GM12891 (cell line): ENCODE measurements around the gene INSIG1. TPM values are rescaled to one million over a fixed set of nuclear protein-coding genes. Genes with fewer than 3 reads are reported as not detected.

ENCODE experiments used
- DNase-seq: peaks from one replicate; pipeline ENCODE4 v3.0.0; 2011; ENCODE audit warnings: low spot score; ENCODE audit not compliant: insufficient read length
- FAIRE-seq: peaks from 2 replicates; lab custom pipeline; 2011; peaks lifted over from hg19 to GRCh38; lab: Jason Lieb, UNC
- PAX5 ChIP-seq: IDR thresholded peaks from 2 replicates; pipeline ENCODE4 v1.6.1; 2011; ENCODE audit warnings: low read length, moderate library complexity, mild to moderate bottlenecking; ENCODE audit not compliant: insufficient read depth, severe bottlenecking
- POLR2A ChIP-seq: IDR thresholded peaks from 2 replicates; pipeline ENCODE4 v1.6.1; 2011; ENCODE audit warnings: low read depth, low read length, control low read depth
- POLR2AphosphoS5 ChIP-seq: IDR thresholded peaks from 2 replicates; pipeline ENCODE4 v1.6.1; 2011; ENCODE audit warnings: low read depth, low read length, control low read depth
- POU2F2 ChIP-seq: IDR thresholded peaks from 2 replicates; pipeline ENCODE4 v1.6.1; 2011; ENCODE audit warnings: low read depth, mild to moderate bottlenecking, control low read depth, low read length, moderate library complexity
- SPI1 ChIP-seq: IDR thresholded peaks from 2 replicates; pipeline ENCODE4 v1.6.1; 2011; ENCODE audit warnings: low read depth, low read length, control low read depth
- TAF1 ChIP-seq: IDR thresholded peaks from 2 replicates; pipeline ENCODE4 v1.6.1; 2011; ENCODE audit warnings: low read depth, low read length, control low read depth
- polyA plus RNA-seq: library from polyadenylated mRNA; unstranded; fragments of >200 nt; gene quantifications from one replicate; pipeline ENCODE4 v1.2.1, GENCODE V29; 2012; ENCODE audit warnings: low read depth, missing spikeins, inconsistent platforms; ENCODE audit not compliant: missing spikeins

The INSIG1 gene
- 53.3 TPM for polyA plus RNA-seq

DNA sequence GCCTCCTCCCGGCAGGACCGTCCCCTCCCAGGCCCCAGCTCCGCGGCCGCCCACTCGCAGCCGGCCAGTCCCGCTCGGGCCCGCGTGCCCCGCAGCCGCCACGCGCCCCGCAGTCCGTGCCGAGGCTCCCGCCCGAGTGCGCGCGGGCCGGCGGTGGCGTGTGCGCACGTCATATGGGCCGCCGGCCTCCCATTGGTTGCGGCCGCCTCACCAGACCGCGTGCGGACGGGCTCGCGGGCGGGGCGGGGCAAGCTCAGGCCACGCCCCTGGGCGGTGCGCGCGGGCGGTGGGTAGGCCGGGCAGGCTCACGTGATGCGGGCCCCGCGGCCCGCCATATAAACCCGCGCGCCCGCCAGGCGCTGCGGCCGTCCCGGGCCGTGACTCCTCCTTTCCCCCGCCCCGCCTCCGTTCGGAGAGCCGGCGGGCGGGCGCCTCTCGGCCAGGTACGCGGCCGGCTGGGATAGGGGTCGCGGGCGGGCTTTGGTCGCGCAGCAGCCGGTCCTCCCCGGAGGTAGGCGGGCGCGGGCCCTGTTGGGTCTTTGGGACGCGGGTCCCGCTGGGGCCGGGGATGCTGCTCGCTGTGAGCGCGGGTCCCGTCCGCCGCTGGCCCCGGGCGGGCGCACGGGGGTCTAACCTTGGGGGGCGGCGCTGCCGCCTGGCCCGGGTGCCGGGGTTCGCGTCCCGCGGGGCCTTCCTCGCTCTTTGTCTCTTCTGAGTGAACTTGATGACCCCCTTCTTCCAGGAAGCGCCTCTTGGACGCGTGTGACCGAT is at the start of gene INSIG1:
INSIG1 (plus strand) TSS at position 362 of the 771 bp plus-strand sequence; CDS start at position 770, 408 bp downstream.
- TF ChIP-seq POU2F2 = no peak
- 0 out of 2 replicates have a peak, but pooled peaks have one; percentile 54 for TF ChIP-seq POLR2A
- TF ChIP-seq TAF1 = no peak
- TF ChIP-seq SPI1 = no peak
- peak; percentile 14; the same call in 1 of the 2 replicates for TF ChIP-seq POLR2AphosphoS5
- TF ChIP-seq PAX5 = peak; percentile 51
- FAIRE-seq = peak; percentile 99

DNA sequence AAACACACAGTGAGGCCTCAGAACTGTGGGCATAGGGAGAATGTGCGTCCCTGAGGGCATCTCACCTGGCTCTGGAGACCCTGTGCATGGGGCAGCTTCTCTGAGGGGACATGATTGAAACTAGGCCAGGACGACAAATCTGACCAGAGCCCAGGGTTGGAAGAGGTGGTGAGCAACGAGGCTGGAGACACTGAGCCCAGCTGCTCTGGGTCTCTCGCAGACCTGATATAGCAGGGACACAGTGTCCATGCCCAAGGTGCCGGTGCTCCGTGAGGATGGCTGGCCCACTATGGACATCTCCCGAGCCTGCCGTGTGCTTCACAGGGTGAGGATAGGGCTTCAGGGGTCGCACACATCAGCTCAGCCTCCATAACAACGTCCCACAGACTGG is 49.3 kb upstream of the INSIG1 start:
- DNase-seq = no peak
- no peak for FAIRE-seq
- TF ChIP-seq POLR2A (no peak), SPI1 (no peak), PAX5 (no peak), POLR2AphosphoS5 (no peak), TAF1 (no peak)

More for the DNA sequence above, at the start of gene INSIG1:
- peak; percentile 95 for DNase-seq

- TF ChIP-seq POLR2A (no peak), SPI1 (no peak)
- FAIRE-seq = no peak
These were observed 45.8 kb upstream of the INSIG1 start for GRCh38 chr7:155251831-155252230.

DNA sequence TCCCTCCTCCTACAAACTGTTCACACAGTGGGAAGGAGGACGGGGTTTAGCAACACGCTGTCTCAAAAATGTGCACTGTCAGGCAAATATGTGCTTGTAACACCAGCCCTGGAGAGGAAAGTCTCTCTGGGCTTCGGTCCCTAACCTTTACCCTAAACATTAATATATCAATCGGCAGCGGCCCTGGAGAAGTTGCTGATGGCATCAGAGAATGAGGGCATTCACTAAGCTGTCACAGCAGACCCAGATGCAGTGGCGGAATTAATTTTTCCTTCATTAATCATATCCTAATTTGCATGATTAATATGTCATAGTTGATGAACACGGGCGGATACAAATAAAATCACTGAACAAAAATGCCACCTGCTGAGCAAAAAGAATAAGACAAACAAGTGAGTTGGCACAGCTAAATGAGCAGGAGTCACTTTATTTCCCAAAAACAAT is 45.2 kb upstream of the INSIG1 start:
- FAIRE-seq = no peak
- DNase-seq = no peak
- TF ChIP-seq SPI1 (no peak), PAX5 (no peak), POU2F2 (no peak), POLR2A (no peak)

More at GRCh38 chr7:155251831-155252230, 45.8 kb upstream of the INSIG1 start:
- DNase-seq = no peak

DNA sequence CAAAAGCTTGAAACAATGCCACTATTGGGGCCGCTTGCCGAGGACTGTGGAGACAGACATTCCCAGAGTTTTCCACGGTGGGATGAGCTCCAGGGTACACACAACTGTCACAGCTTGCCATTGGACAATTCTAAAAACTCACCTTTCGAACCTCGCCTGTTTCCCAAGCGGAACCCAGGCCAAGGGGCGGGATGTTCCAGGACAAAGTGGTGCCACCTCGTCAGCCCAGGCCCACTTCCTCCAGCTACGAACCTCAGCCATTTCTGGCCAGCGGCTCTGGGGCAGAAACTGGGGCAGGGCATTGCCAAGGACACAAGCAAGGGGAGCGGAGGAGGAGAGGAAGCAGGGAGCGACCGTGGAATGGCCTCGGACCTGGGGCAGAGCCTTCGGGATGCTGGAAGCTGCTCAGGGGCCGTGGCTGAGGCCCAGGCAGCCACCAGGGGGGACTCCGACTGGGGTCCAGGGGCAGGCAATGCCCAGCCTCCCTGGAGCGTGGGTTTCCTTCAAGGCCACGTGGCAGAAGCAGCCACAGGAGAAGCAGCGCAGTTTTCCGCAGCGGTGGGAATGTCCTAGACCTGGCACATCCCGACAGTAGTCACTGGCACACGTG is 44.7 kb upstream of the INSIG1 start:
- DNase-seq (no peak), FAIRE-seq (no peak)
- TF ChIP-seq PAX5 = no peak
- no peak for TF ChIP-seq TAF1
- TF ChIP-seq POU2F2 = no peak
- TF ChIP-seq SPI1 = no peak
- no peak for TF ChIP-seq POLR2AphosphoS5
- no peak for TF ChIP-seq POLR2A

- no peak for FAIRE-seq
- no peak for DNase-seq
- TF ChIP-seq POU2F2 (no peak), SPI1 (no peak), POLR2A (no peak), TAF1 (no peak), POLR2AphosphoS5 (no peak), PAX5 (no peak)
These were observed 43.7 kb upstream of the INSIG1 start for GRCh38 chr7:155254018-155254417.

DNA sequence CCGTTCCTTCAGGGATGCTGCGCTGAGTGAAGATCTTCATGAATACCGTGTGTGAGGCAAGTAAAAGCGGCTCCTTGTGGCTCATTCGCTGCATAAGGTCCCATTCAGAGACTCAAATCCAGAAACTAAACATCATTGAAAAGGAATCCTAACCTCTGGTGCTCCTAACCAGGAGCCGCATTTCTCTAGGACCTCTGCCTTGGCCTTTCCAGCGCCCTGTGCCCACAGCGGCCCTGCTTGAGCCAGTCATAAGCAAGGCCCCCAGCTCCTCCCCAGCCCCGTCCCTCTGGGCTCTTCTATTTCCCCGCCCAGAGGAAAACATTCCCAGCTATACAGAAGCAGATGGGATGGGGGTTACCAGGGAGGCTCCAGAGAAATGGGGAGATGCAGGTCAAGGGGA is 42.6 kb upstream of the INSIG1 start:
- TF ChIP-seq POLR2A = no peak
- no peak for TF ChIP-seq POU2F2
- TF ChIP-seq PAX5 = no peak
- no peak for TF ChIP-seq SPI1
- TF ChIP-seq POLR2AphosphoS5 = no peak
- TF ChIP-seq TAF1 = no peak
- FAIRE-seq (no peak), DNase-seq (no peak)

- no peak for FAIRE-seq
- no peak for DNase-seq
- TF ChIP-seq POLR2A (no peak), POLR2AphosphoS5 (no peak), SPI1 (no peak), PAX5 (no peak), POU2F2 (no peak), TAF1 (no peak)
These were observed 42.1 kb upstream of the INSIG1 start for GRCh38 chr7:155255621-155256020.

GRCh38 chr7:155256081-155256760 is 41.5 kb upstream of the INSIG1 start:
- TF ChIP-seq POLR2A (no peak), POLR2AphosphoS5 (no peak), POU2F2 (no peak), PAX5 (no peak)
- no peak for DNase-seq
- FAIRE-seq = no peak
